NCI-H2227 (cell line): ENCODE data around the gene KRTAP5-4.

Experiments
- DNase-seq: peaks from one replicate; lab custom pipeline; 2025; ENCODE audit not compliant: unreplicated experiment; lab: John Stamatoyannopoulos, UW

KRTAP5-4 gene

DNA sequence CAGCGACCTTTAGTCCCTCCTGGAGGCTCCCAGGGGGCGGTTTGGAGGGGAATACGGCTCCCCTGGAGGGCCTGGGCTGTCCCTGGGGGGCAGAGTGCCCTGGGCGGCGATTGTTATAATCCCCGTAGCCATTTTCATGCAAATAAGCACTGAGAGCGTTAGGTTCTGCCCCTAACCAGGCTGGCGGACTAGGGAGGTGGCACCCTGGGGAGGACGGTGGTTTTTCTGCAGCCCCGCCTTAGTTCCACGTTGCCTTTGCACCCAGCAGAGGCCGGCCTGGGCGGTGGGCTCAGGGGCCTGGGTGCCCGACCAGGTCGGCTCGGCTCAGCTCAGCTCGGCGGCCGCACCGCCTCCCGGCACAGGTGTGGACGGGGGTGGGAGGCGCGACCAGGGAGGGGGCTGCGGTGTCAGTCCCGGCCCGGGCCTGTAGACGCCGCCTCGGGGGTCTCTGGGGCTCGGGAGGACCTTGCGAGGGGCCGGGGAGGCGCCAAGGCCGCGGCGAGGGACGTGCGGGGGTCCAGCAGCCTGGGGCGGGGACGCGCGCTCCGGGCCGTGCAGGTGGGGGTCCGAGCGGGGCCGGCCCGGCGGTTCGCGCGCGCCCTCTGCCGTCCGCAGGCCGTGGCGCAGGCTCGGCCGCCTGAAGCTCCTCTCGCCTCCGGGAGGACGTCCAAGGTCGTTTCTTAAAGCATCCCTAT, 47.6 kb downstream of the KRTAP5-4 start:
- peak; percentile 75 for DNase-seq

DNA sequence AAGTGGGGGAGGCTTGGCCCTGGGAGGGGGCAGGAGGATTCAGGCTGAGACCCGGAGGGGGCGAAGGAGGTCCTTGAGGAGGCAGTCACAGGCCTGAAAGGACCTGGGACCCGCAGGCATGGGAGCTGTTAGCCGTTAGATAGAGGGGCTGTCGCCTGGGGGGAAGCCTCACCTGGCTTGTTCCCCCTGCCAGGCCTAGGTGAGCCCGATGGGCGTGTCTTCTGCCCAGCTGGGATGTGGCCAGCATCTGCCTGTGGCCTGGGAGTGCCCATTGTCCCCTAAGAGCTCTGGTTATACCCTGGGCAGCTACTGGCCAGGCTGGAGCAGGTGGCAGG, 48.1 kb downstream of the KRTAP5-4 start:
- no peak for DNase-seq

DNA sequence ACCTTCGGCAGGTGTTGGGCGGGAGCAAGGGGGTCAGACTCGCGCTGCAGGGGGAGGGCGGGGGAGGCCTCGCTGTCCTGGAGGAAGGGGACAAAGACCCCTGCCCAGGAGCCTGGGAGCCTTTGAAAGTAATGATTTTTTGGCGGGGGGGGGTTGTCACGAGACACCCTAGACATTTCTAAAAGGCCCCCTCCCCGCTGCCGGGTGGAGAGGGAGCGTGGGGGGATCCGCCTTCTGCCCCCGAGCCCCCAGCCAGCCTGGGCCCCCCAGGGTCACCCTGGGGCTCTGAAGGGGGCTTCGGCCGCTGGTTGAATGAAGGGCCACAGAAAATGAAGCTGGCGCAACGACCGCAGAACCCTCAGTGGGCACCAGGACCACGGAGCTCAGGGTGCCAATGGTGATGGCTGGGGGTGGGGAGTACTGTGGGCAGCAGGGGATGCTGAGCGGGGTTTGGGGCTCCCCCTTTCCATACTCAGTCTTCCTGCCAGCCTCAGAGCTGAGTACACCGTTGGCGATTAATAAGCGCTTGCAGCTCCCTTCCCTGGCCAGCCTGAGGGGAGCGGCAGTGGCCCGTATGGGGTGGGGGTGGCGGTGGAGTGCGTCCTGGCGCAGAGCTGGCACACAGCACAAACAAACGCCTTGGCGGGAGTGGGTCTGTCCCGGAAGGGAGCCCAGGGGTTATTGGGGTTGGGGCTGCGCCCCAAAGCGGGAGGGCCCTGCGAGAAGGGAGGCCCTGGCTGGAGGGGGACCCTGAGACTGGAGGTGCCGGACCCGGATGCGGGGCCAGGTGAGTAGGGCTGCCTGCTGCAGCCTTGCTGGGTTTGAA, 48.6 kb downstream of the KRTAP5-4 start:
- DNase-seq, result no peak

DNA sequence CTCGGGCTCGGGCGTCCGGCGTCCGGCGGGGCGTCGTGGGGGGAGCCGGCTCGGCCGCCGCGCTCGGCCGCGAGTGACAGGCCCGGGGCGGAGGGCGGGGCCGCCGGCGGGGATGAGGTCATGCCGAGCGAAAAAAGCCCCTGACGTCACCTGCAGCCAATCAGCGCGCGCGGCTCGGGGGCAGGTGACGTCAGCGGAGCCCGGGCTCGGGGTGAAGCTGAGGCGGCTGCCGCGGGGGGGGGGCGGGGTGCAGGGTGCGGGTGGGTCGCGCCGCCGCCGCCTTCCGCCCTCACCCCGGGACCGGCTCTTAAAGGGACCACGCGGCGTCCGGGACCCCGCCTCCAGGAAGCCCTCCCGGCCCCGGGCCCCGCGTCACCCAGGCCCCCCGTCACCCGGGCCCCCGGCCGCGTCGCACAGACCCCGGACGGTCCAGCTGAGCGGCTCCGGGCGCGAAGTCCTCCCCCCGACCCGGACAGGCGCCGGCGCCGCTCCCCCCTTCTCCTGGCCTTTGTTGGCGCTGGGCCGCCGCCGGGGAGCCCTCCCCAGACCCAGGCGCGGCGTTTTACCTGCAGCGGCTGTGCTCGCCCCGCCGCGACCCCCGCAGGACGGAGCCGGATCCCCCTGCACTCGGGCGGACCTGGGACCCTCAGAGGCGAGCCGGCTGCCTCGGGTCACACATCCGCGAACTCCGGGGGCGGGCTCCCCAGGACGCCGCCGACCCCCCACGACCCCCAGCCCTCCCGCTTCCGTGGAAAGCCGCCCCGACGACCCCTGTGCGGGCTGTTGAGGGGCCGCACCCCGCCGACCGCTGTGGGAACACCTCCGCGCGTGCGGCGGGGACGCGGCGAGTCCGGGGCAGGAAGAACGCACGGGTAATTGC, 49.5 kb downstream of the KRTAP5-4 start, which contains the start of gene DUSP8:
Gene DUSP8, minus strand, starts transcription at position 75 of the 880 bp plus-strand sequence. CDS start 6,445 bp downstream, outside the sequence.
- peak; percentile 94 for DNase-seq

DNA sequence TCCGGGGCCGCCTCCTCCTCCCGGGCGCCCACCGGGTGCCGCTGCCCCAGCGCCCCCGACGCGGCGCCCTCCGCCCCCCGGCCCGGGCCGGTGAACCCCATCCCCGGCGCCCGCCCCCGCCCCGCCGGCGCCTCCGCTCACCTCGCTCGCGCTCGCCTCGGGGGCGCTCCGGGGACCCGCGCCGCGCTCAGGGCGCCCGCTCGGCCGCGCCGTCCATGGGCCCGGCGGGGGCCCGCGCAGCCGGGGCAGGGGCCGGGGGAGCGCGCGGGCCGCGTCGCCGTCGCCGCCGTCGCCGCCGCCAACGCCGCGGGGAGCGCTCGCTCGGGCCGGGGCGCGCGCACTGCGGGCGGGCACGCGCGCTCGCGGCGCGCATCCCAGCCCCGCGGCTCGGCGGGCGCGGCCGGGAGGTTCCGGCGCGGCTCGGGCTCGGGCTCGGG, 50.2 kb downstream of the KRTAP5-4 start:
- DNase-seq, result no peak
